ENCODE data around the gene TMEM119.

Gene TMEM119

GRCh38 chr12:108605690-108606406, 8.0 kb upstream of the TMEM119 start:
- DNase-seq (ENCODE audit: low read depth): no peak
- TF ChIP-seq CTCF (IDR thresholded peaks at IDR 0.05; ENCODE audit: control insufficient read depth, insufficient read depth, low read depth, low read length, missing control alignments): no peak
- no peak overlapping the region for H3K4me3 ChIP-seq (ENCODE audit: control insufficient read depth, low read depth, low read length)

- no peak for TF ChIP-seq CTCF (IDR thresholded peaks at IDR 0.05; ENCODE audit: control insufficient read depth, insufficient read depth, low read depth, low read length, missing control alignments)
- DNase-seq (ENCODE audit: low read depth): no peak
- H3K4me3 ChIP-seq (ENCODE audit: control insufficient read depth, low read depth, low read length): no peak overlapping the region
These were observed 7.3 kb upstream of the TMEM119 start for GRCh38 chr12:108605000-108605689.

GRCh38 chr12:108604208-108604941, 6.5 kb upstream of the TMEM119 start:
- TF ChIP-seq CTCF (IDR thresholded peaks at IDR 0.05; ENCODE audit: control insufficient read depth, insufficient read depth, low read depth, low read length, missing control alignments): no peak

GRCh38 chr12:108603743-108604142, 5.9 kb upstream of the TMEM119 start:
- no peak for DNase-seq (ENCODE audit: low read depth)
- no peak for TF ChIP-seq CTCF (IDR thresholded peaks at IDR 0.05; ENCODE audit: control insufficient read depth, insufficient read depth, low read depth, low read length, missing control alignments)
- H3K4me3 ChIP-seq (ENCODE audit: control insufficient read depth, low read depth, low read length): no peak overlapping the region

More at GRCh38 chr12:108604208-108604941, 6.5 kb upstream of the TMEM119 start:
- no peak for DNase-seq (ENCODE audit: low read depth)
- H3K4me3 ChIP-seq (ENCODE audit: control insufficient read depth, low read depth, low read length): no peak overlapping the region

GRCh38 chr12:108602976-108603704, 5.3 kb upstream of the TMEM119 start:
- no peak overlapping the region for H3K4me3 ChIP-seq (ENCODE audit: control insufficient read depth, low read depth, low read length)
- no peak for TF ChIP-seq CTCF (IDR thresholded peaks at IDR 0.05; ENCODE audit: control insufficient read depth, insufficient read depth, low read depth, low read length, missing control alignments)
- DNase-seq (ENCODE audit: low read depth): no peak

- DNase-seq (ENCODE audit: low read depth): no peak
- no peak overlapping the region for H3K4me3 ChIP-seq (ENCODE audit: control insufficient read depth, low read depth, low read length)
- no peak for TF ChIP-seq CTCF (IDR thresholded peaks at IDR 0.05; ENCODE audit: control insufficient read depth, insufficient read depth, low read depth, low read length, missing control alignments)
These were observed 4.4 kb upstream of the TMEM119 start for GRCh38 chr12:108602209-108602705.

All from AG09309 (cell line).